WTC11 (cell line): ENCODE measurements around the gene TDRD9.

Experiments
- ATF1 ChIP-seq: sonication (generic); formaldehyde crosslinking; IDR thresholded peaks from 2 replicates; pipeline ENCODE4 v1.8.1; 2023; ENCODE audit warnings: mild to moderate bottlenecking, moderate library complexity, missing genetic modification reagents
- CREB1 ChIP-seq: sonication (generic); formaldehyde crosslinking; IDR thresholded peaks from 2 replicates; pipeline ENCODE4 v1.8.0; 2023; ENCODE audit warnings: mild to moderate bottlenecking, missing genetic modification reagents
- KAT7 ChIP-seq: sonication (generic); formaldehyde crosslinking; IDR thresholded peaks from 2 replicates; pipeline ENCODE4 v1.8.1; 2023; ENCODE audit warnings: missing genetic modification reagents, mild to moderate bottlenecking, borderline replicate concordance
- NR2C2 ChIP-seq: sonication (generic); formaldehyde crosslinking; IDR thresholded peaks from 2 replicates; pipeline ENCODE4 v1.8.0; 2022; ENCODE audit warnings: mild to moderate bottlenecking, missing genetic modification reagents
- TP53 ChIP-seq: sonication (generic); formaldehyde crosslinking; IDR thresholded peaks from 2 replicates; pipeline ENCODE4 v1.8.1; 2023; ENCODE audit warnings: mild to moderate bottlenecking, missing genetic modification reagents
- ZNF121 ChIP-seq: sonication (generic); formaldehyde crosslinking; IDR thresholded peaks from 2 replicates; pipeline ENCODE4 v1.8.0; 2023; ENCODE audit warnings: missing genetic modification reagents
- TF ChIP-seq, protein P1 (sequence below): sonication (generic); formaldehyde crosslinking; IDR thresholded peaks from 2 replicates; pipeline ENCODE4 v1.8.1; 2023; ENCODE audit warnings: mild to moderate bottlenecking, missing genetic modification reagents, moderate library complexity
- TF ChIP-seq, protein P2 (sequence below): sonication (generic); formaldehyde crosslinking; IDR thresholded peaks from 2 replicates; pipeline ENCODE4 v1.8.1; 2022; ENCODE audit warnings: mild to moderate bottlenecking, missing genetic modification reagents, moderate library complexity, borderline replicate concordance
- TF ChIP-seq, protein P3 (sequence below): sonication (generic); formaldehyde crosslinking; IDR thresholded peaks from 2 replicates; pipeline ENCODE4 v1.8.0; 2022; ENCODE audit warnings: mild to moderate bottlenecking, missing genetic modification reagents

DNA sequence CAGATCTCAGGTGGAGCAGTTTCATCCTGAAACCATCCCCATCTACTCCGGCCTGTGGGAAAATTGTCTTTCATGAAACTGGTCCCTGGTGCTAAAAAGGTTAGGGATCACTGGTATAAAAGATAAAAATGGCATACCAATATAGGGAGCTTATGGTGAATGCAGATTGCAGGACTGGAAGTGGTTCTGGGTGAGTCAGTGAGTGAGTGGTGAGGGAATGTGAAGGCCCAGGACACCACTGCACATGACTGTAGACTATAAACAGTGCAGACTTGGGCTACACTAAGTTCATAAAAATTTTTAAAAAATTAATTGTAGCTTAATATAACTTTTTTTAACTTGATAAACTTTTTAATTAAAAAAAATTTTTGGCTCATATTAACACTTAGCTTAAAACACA is 81.0 kb downstream of the TDRD9 start:
- TF ChIP-seq NR2C2 (CRISPR knock-in tag) (no peak), TP53 (CRISPR knock-in tag) (no peak), ATF1 (CRISPR knock-in tag) (no peak), CREB1 (no peak), KAT7 (CRISPR knock-in tag) (no peak), ZNF121 (CRISPR knock-in tag) (no peak)
- TF ChIP-seq, protein P1, sequence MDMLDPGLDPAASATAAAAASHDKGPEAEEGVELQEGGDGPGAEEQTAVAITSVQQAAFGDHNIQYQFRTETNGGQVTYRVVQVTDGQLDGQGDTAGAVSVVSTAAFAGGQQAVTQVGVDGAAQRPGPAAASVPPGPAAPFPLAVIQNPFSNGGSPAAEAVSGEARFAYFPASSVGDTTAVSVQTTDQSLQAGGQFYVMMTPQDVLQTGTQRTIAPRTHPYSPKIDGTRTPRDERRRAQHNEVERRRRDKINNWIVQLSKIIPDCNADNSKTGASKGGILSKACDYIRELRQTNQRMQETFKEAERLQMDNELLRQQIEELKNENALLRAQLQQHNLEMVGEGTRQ (CRISPR knock-in tag): no peak
- TF ChIP-seq, protein P2, sequence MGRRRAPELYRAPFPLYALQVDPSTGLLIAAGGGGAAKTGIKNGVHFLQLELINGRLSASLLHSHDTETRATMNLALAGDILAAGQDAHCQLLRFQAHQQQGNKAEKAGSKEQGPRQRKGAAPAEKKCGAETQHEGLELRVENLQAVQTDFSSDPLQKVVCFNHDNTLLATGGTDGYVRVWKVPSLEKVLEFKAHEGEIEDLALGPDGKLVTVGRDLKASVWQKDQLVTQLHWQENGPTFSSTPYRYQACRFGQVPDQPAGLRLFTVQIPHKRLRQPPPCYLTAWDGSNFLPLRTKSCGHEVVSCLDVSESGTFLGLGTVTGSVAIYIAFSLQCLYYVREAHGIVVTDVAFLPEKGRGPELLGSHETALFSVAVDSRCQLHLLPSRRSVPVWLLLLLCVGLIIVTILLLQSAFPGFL (CRISPR knock-in tag): no peak
- TF ChIP-seq, protein P3, sequence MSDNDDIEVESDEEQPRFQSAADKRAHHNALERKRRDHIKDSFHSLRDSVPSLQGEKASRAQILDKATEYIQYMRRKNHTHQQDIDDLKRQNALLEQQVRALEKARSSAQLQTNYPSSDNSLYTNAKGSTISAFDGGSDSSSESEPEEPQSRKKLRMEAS (CRISPR knock-in tag): no peak
